K562 (cell line): ENCODE data around the gene CDC37. TPM values are rescaled to one million over a fixed set of nuclear protein-coding genes. Genes with fewer than 3 reads are reported as not detected.

Experiments used
- CREB1 ChIP-seq, 2 experiments: sonication (generic) in 1 of 2; formaldehyde crosslinking in 1 of 2; IDR thresholded peaks; 2 replicates each; pipeline versions ENCODE4 v1.6.1 to v1.8.0; 2012 to 2022; ENCODE audit warnings: inconsistent platforms in 1 of 2, mild to moderate bottlenecking in 1 of 2, missing genetic modification reagents in 1 of 2, moderate library complexity in 1 of 2
- CTBP1 ChIP-seq: fragments of 450-650 bp; IDR thresholded peaks from 2 replicates; pipeline ENCODE4 v1.6.1; 2016; ENCODE audit warnings: borderline replicate concordance
- FOXJ3 ChIP-seq: sonication (generic); formaldehyde crosslinking; IDR thresholded peaks from 2 replicates; pipeline ENCODE4 v1.4.0; 2020; ENCODE audit warnings: mild to moderate bottlenecking, missing genetic modification reagents
- HNRNPL ChIP-seq: fragments of 200-400 bp; formaldehyde crosslinking; IDR thresholded peaks from 2 replicates; pipeline ENCODE4 v1.6.1; 2017; ENCODE audit warnings: low read depth, mild to moderate bottlenecking, low read length
- NCOR1 ChIP-seq: fragments of 450-650 bp; IDR thresholded peaks from 2 replicates; pipeline ENCODE4 v1.6.1; 2016; ENCODE audit warnings: mild to moderate bottlenecking, moderate library complexity
- PHF20 ChIP-seq: fragments of 450-650 bp; IDR thresholded peaks from 2 replicates; pipeline ENCODE4 v1.6.1; 2018; ENCODE audit not compliant: partially characterized antibody
- RBBP5 ChIP-seq: fragments of 200-600 bp; sonication (generic); IDR thresholded peaks from 2 replicates; pipeline ENCODE4 v1.6.1; 2012; ENCODE audit warnings: borderline replicate concordance, mild to moderate bottlenecking, low read length, control low read depth, inconsistent platforms; ENCODE audit not compliant: insufficient read depth, poor library complexity, severe bottlenecking
- RCOR1 ChIP-seq, 2 experiments: IDR thresholded peaks; 2 replicates each; pipeline ENCODE4 v1.6.1; 2012; ENCODE audit warnings: low read depth in 2 of 2, low read length in 2 of 2, borderline replicate concordance in 1 of 2, improper control_type of control experiment in 1 of 2
- SRSF7 ChIP-seq: fragments of 200-400 bp; formaldehyde crosslinking; optimal IDR thresholded peaks from 2 replicates; pipeline ENCODE3; 2017; ENCODE audit warnings: mild to moderate bottlenecking, low read depth, low read length
- ZNF347 ChIP-seq: fragments of 450-650 bp; formaldehyde crosslinking; IDR thresholded peaks from 2 replicates; pipeline ENCODE4 v1.4.0; 2020; ENCODE audit warnings: low read depth, mild to moderate bottlenecking, moderate library complexity
- ZNF589 ChIP-seq: fragments of 200-800 bp; sonication (Bioruptor generic); IDR thresholded peaks from 2 replicates; pipeline ENCODE4 v1.6.1; 2016; ENCODE audit warnings: low read depth, missing genetic modification characterization, missing compliant biosample characterization
- ZNF695 ChIP-seq: fragments of 450-650 bp; formaldehyde crosslinking; IDR thresholded peaks from 2 replicates; pipeline ENCODE4 v1.4.0; 2020; ENCODE audit warnings: mild to moderate bottlenecking, moderate library complexity
- polyA plus RNA-seq, 8 experiments: library from polyadenylated mRNA; depleted of rRNA in 4 of 8; stranded (reverse) in 5 of 8; unstranded in 3 of 8; fragments of >200 nt; fragmentation: Nextera tagmentation in 2 of 8; fragmentation: Illumina TruSeq in 1 of 8; extraction: Ambion mirVana in 2 of 8; extraction: Trizol in 1 of 8; gene quantifications; 2 replicates each; pipeline versions ENCODE4 v1.2.1 to v1.2.3, GENCODE V29; 2011 to 2014; ENCODE audit warnings: inconsistent platforms in 1 of 8, missing spikeins in 1 of 8
- total RNA-seq, 7 experiments: library from RNA; depleted of rRNA in 6 of 7; stranded (reverse); fragments of >200 nt in 6 of 7; fragmentation: Illumina TruSeq in 2 of 7; extraction: Trizol in 2 of 7; gene quantifications; 2 replicates each; pipeline versions ENCODE4 v1.2.1 to v1.2.3, GENCODE V29; 2011 to 2021; ENCODE audit warnings: low replicate concordance in 1 of 7
- TF ChIP-seq, protein P1 (sequence below): sonication (generic); formaldehyde crosslinking; IDR thresholded peaks from 2 replicates; pipeline ENCODE4 v1.8.1; 2023; ENCODE audit warnings: mild to moderate bottlenecking, missing genetic modification reagents
- TF ChIP-seq, protein P2 (sequence below): fragments of 450-650 bp; IDR thresholded peaks from 2 replicates; pipeline ENCODE4 v1.6.1; 2016; ENCODE audit warnings: borderline replicate concordance
- TF ChIP-seq, protein P3 (sequence below), 2 experiments: fragments of 450-650 bp; IDR thresholded peaks; 2 replicates each; pipeline ENCODE4 v1.6.1; 2016; ENCODE audit warnings: mild to moderate bottlenecking in 2 of 2, borderline replicate concordance in 1 of 2, low read depth in 1 of 2, moderate library complexity in 1 of 2

CDC37 gene
- total and polyA plus RNA-seq, 9 of the 15 experiments (the other 6 are each of a cell fraction or from before 2014, with no cell fraction given) = 6.6 to 538 (median 227) TPM

DNA sequence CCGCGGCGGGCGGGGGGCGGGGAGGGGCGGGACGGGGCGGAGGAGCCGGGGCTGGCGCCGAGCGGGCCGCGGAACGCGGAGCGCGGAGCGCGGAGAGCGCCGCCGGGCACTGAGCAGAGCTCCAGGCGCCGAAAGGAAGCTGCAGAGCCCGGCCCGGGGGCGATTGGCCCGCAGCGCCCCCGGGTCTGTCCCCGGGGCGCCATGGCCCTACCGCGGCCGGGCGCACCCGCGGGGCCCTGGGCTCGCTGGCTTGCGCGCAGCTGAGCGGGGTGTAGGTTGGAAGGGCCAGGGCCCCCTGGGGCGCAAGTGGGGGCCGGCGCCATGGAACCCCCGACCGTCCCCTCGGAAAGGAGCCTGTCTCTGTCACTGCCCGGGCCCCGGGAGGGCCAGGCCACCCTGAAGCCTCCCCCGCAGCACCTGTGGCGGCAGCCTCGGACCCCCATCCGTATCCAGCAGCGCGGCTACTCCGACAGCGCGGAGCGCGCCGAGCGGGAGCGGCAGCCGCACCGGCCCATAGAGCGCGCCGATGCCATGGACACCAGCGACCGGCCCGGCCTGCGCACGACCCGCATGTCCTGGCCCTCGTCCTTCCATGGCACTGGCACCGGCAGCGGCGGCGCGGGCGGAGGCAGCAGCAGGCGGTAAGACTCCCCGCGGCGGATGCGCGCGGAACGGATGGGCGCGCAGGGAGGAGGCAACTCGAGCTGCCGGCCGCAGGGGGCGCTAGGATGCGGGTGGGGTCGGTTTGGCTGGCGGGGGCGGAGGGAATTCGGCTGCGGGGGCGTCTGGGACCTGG lies 17.3 kb upstream of the CDC37 start, which contains the start of gene PDE4A (continued):
- no peak for TF ChIP-seq FOXJ3 (CRISPR knock-in tag)
- no peak for TF ChIP-seq ZNF589
- TF ChIP-seq, protein P1, sequence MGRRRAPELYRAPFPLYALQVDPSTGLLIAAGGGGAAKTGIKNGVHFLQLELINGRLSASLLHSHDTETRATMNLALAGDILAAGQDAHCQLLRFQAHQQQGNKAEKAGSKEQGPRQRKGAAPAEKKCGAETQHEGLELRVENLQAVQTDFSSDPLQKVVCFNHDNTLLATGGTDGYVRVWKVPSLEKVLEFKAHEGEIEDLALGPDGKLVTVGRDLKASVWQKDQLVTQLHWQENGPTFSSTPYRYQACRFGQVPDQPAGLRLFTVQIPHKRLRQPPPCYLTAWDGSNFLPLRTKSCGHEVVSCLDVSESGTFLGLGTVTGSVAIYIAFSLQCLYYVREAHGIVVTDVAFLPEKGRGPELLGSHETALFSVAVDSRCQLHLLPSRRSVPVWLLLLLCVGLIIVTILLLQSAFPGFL = no peak
- TF ChIP-seq ZNF695 (CRISPR knock-in tag) = no peak
- TF ChIP-seq RBBP5 = peak; percentile 57
- TF ChIP-seq NCOR1 = no peak
- no peak for TF ChIP-seq SRSF7
- TF ChIP-seq ZNF347 (CRISPR knock-in tag) = no peak
- TF ChIP-seq HNRNPL = peak; percentile 81
- TF ChIP-seq RCOR1 (IDR thresholded peaks at IDR 0.05; ENCODE audit: borderline replicate concordance in 1 of 2, low read depth in 2 of 2, low read length in 2 of 2) = 0 out of 4 replicates have a peak, but pooled peaks of 1 of the 2 experiments have one; percentile 37
- TF ChIP-seq, protein P2, sequence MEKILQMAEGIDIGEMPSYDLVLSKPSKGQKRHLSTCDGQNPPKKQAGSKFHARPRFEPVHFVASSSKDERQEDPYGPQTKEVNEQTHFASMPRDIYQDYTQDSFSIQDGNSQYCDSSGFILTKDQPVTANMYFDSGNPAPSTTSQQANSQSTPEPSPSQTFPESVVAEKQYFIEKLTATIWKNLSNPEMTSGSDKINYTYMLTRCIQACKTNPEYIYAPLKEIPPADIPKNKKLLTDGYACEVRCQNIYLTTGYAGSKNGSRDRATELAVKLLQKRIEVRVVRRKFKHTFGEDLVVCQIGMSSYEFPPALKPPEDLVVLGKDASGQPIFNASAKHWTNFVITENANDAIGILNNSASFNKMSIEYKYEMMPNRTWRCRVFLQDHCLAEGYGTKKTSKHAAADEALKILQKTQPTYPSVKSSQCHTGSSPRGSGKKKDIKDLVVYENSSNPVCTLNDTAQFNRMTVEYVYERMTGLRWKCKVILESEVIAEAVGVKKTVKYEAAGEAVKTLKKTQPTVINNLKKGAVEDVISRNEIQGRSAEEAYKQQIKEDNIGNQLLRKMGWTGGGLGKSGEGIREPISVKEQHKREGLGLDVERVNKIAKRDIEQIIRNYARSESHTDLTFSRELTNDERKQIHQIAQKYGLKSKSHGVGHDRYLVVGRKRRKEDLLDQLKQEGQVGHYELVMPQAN = no peak
- peak; percentile 62 for TF ChIP-seq PHF20
- TF ChIP-seq, protein P3, sequence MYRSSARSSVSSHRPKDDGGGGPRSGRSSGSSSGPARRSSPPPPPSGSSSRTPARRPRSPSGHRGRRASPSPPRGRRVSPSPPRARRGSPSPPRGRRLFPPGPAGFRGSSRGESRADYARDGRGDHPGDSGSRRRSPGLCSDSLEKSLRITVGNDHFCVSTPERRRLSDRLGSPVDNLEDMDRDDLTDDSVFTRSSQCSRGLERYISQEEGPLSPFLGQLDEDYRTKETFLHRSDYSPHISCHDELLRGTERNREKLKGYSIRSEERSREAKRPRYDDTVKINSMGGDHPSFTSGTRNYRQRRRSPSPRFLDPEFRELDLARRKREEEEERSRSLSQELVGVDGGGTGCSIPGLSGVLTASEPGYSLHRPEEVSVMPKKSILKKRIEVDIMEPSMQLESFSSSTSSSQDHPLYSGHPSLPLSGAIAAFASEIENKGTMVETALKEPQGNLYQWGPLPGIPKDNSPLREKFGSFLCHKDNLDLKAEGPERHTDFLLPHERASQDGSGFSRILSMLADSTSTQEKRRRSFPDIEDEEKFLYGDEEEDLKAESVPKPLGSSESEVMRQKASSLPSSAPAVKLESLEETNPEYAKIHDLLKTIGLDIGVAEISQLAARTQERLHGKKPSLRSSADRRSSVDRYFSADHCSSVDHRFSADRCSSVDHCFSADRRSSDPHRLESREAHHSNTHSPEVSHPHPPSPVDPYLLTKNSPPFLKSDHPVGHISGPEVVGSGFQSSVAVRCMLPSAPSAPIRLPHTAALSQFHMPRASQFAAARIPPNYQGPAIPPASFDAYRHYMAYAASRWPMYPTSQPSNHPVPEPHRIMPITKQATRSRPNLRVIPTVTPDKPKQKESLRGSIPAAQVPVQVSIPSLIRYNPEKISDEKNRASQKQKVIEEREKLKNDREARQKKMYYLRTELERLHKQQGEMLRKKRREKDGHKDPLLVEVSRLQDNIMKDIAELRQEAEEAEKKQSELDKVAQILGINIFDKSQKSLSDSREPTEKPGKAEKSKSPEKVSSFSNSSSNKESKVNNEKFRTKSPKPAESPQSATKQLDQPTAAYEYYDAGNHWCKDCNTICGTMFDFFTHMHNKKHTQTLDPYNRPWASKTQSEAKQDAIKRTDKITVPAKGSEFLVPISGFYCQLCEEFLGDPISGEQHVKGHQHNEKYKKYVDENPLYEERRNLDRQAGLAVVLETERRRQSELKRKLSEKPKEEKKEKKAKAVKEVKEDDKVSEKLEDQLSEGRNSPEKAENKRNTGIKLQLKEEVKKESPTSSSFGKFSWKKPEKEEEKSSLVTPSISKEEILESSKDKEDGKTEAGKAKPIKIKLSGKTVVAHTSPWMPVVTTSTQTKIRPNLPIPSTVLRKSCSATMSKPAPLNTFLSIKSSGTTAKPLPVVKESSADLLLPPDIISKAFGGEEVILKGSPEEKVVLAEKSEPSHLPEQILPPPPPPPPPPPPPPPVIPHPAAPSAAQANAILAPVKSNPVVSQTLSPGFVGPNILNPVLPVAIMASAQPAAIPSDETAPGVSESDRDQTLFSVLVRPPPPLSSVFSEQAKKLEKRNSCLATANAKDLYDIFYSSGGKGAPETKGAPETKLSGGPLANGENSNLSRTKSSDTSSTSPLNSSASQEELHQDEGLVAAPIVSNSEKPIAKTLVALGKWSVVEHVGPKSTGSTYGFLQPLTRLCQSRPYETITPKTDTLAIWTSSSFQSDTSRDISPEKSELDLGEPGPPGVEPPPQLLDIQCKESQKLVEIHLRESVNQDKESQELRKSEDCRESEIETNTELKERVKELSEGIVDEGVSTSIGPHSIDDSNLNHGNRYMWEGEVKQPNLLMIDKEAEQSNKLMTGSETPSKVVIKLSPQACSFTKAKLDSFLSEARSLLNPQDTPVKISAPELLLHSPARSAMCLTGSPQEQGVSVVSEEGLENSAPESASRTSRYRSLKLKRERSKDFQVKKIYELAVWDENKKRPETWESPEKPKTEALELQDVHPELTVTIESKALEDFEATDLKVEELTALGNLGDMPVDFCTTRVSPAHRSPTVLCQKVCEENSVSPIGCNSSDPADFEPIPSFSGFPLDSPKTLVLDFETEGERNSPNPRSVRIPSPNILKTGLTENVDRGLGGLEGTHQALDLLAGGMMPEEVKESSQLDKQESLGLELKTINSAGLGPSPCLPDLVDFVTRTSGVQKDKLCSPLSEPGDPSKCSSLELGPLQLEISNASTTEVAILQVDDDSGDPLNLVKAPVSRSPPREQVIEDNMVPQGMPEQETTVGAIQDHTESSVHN (IDR thresholded peaks at IDR 0.05; ENCODE audit: borderline replicate concordance in 1 of 2, low read depth in 1 of 2) = no peak
- peak; percentile 97 for TF ChIP-seq CTBP1
- peak; percentile 47; the same call in 1 of the 2 replicates for TF ChIP-seq CREB1 (IDR thresholded peaks at IDR 0.05)
- TF ChIP-seq CREB1 (CRISPR knock-in tag; IDR thresholded peaks at IDR 0.05) = no peak
